Aorta (tissue), 5 donors: ENCODE data around the gene ARSI. TPM values are rescaled to one million over a fixed set of nuclear protein-coding genes. Genes with fewer than 3 reads are reported as not detected.

Experiments
- ATAC-seq: fragments of 200-7000 bp; cut with Tn5 transposase; one replicate; pipeline ENCODE4 v1.9.1; 2022; ENCODE audit warnings: moderate library complexity; ENCODE audit not compliant: low FRiP score
- DNase-seq, 2 donors: peaks; one replicate each; pipeline ENCODE4 v3.0.0-alpha.2; 2020
- H3K27ac ChIP-seq, 2 donors: one replicate each; pipeline ENCODE4 v1.5.1; 2013; ENCODE audit warnings: low read length in 2 of 2, mild to moderate bottlenecking in 2 of 2, moderate library complexity in 2 of 2, control low read depth in 1 of 2, inconsistent platforms in 1 of 2, low read depth in 1 of 2
- H3K27me3 ChIP-seq, 2 donors: one replicate each; pipeline ENCODE4 v1.6.1; 2013; ENCODE audit warnings: control low read depth in 1 of 2, low read length in 1 of 2, mild to moderate bottlenecking in 1 of 2, moderate library complexity in 1 of 2; ENCODE audit not compliant: insufficient read depth in 2 of 2, control insufficient read depth in 1 of 2
- H3K36me3 ChIP-seq, 2 donors: one replicate each; pipeline ENCODE4 v1.6.1; 2013; ENCODE audit warnings: control low read depth in 1 of 2, low read length in 1 of 2, mild to moderate bottlenecking in 1 of 2; ENCODE audit not compliant: insufficient read depth in 2 of 2, control insufficient read depth in 1 of 2
- H3K4me1 ChIP-seq, 2 donors: one replicate each; pipeline ENCODE4 v1.6.1; 2013; ENCODE audit warnings: low read length in 2 of 2, control low read depth in 1 of 2, mild to moderate bottlenecking in 1 of 2, moderate library complexity in 1 of 2; ENCODE audit not compliant: insufficient read depth in 2 of 2, control insufficient read depth in 1 of 2
- H3K4me3 ChIP-seq, 2 donors: one replicate each; pipeline ENCODE4 v1.5.1; 2013; ENCODE audit warnings: low read length in 2 of 2, control low read depth in 1 of 2, mild to moderate bottlenecking in 1 of 2
- H3K9me3 ChIP-seq: one replicate; pipeline ENCODE4 v1.6.1; 2013; ENCODE audit warnings: mild to moderate bottlenecking, low read length; ENCODE audit not compliant: control insufficient read depth
- WGBS, 2 donors: extraction: QIAGEN DNeasy Blood & Tissue Kit; methylation state at CpG; one replicate each; pipeline ENCODE4 v1.1.7; 2013; 5-methylcytosine and 5-hydroxymethylcytosine counted together
- intact Hi-C, 2 donors: fragments of 100-400 bp; cut with DNase I; formaldehyde crosslinking; loops; one replicate each; pipeline versions ENCODE4 v1.14.2 to v1.15.0; 2022
- polyA plus RNA-seq, 2 donors: library from polyadenylated mRNA; stranded (reverse); fragments of 200-250 nt; gene quantifications; one replicate each; pipeline ENCODE4 v1.2.3, GENCODE V29; 2013
- total RNA-seq, 2 donors: library from RNA; stranded (reverse); fragmentation: NEBNext Ultra II Directional; extraction: Animal tissue kit (Norgen Biotek cat#: 25700); gene quantifications; one replicate each; pipeline ENCODE4 v1.2.1, GENCODE V29; 2021
- donor health status: healthy with polysubstance abuse.
- donor health status: Bipolar disorder and iron deficiency.
- donor health status: DM: no; HTN: no; CAD: no.
- donor health status: DM: no; HTN: no; CAD: no.
- donor health status: DM: yes; HTN: yes; CAD: no.

Gene ARSI
- total and polyA plus RNA-seq, 4 donors: 0.91 to 2.7 TPM; not detected in 2

GRCh38 chr5:150295172-150295634, 7.5 kb downstream of the ARSI start:
- H3K36me3 ChIP-seq: no peaks in the 10 kb centered on the region
- ATAC-seq (no peak), DNase-seq (peak in 1 of 2 donors; percentile 79)
- intact Hi-C loops: no loop called here
- WGBS, 2 donors: 55 to 57% methylated on average over 10 of the region's 10 CpGs
- H3K4me3 ChIP-seq: no peak overlapping the region
- H3K4me1 ChIP-seq: no peaks in the 10 kb centered on the region
- H3K27me3 ChIP-seq: no peaks in the 10 kb centered on the region
- no peaks in the 10 kb centered on the region for H3K9me3 ChIP-seq
- no peak overlapping the region for H3K27ac ChIP-seq

- no peak overlapping the region for H3K4me3 ChIP-seq
- ATAC-seq: no peak
- intact Hi-C loops: no loop called here
- no peaks in the 10 kb centered on the region for H3K27me3 ChIP-seq
- no peak overlapping the region for H3K27ac ChIP-seq
- 92 to 99% methylated on average over 10 of the region's 10 CpGs for WGBS, 2 donors
- DNase-seq: peak in 1 of 2 donors; percentile 60
- no peaks in the 10 kb centered on the region for H3K36me3 ChIP-seq
- H3K9me3 ChIP-seq: no peaks in the 10 kb centered on the region
- no peaks in the 10 kb centered on the region for H3K4me1 ChIP-seq
Observed at GRCh38 chr5:150294551-150295071, 8.1 kb downstream of the ARSI start.

- Histone ChIP-seq H3K9me3 (no peaks in the 10 kb centered on the region), H3K27ac (no peak overlapping the region), H3K4me1 (no peaks in the 10 kb centered on the region), H3K4me3 (no peak overlapping the region), H3K27me3 (no peaks in the 10 kb centered on the region), H3K36me3 (no peaks in the 10 kb centered on the region)
- 76 to 83% methylated on average over 19 of the region's 19 CpGs for WGBS, 2 donors
- intact Hi-C loops: no loop called here
- no peak for ATAC-seq
- DNase-seq: peak in 1 of 2 donors; percentile 40
Observed at GRCh38 chr5:150293091-150293941, 9.4 kb downstream of the ARSI start.

- WGBS, 2 donors: 88 to 90% methylated on average over 13 of the region's 13 CpGs
- intact Hi-C loops: no loop called here
- Histone ChIP-seq H3K36me3 (no peaks in the 10 kb centered on the region), H3K4me1 (no peaks in the 10 kb centered on the region), H3K27me3 (no peaks in the 10 kb centered on the region), H3K4me3 (no peak overlapping the region), H3K27ac (no peak overlapping the region), H3K9me3 (no peaks in the 10 kb centered on the region)
- peak in 1 of 2 donors; percentile 54 for DNase-seq
- no peak for ATAC-seq
Observed at GRCh38 chr5:150291388-150292385, 11.0 kb downstream of the ARSI start.

- WGBS, 2 donors: 44 to 53% methylated on average over 26 of the region's 26 CpGs
- no peak within 1 kb of the TSS for H3K27ac ChIP-seq
- H3K27me3 ChIP-seq: no peaks in the 10 kb centered on the region
- H3K9me3 ChIP-seq: no peaks in the 10 kb centered on the region
- H3K4me1 ChIP-seq: no peaks in the 10 kb centered on the region
- no peak within 1 kb of the TSS for H3K4me3 ChIP-seq
- no peak for ATAC-seq
- peak in 1 of 2 donors; percentile 54 for DNase-seq
- H3K36me3 ChIP-seq: no peaks in the 10 kb centered on the region
- intact Hi-C loops: no loop called here
Observed at GRCh38 chr5:150289551-150290390, 12.9 kb downstream of the ARSI start, which contains the start of gene CAMK2A. TSS of gene CAMK2A (minus strand) at chr5:150289773. CDS start at chr5:150289625, 148 bp downstream.

- ATAC-seq (no peak), DNase-seq (peak in 1 of 2 donors; percentile 32)
- no peaks in the 10 kb centered on the region for H3K4me1 ChIP-seq
- no peaks in the 10 kb centered on the region for H3K27me3 ChIP-seq
- no peaks in the 10 kb centered on the region for H3K9me3 ChIP-seq
- intact Hi-C loops: no loop called here
- H3K27ac ChIP-seq: no peak overlapping the region
- WGBS, 2 donors: 52 to 56% methylated on average over 6 of the region's 6 CpGs
- H3K4me3 ChIP-seq: no peak overlapping the region
- no peaks in the 10 kb centered on the region for H3K36me3 ChIP-seq
Observed at GRCh38 chr5:150288791-150289190, 13.9 kb downstream of the ARSI start.

- intact Hi-C loops: no loop called here
- DNase-seq: peak in 1 of 2 donors; percentile 57
- WGBS, 2 donors: 81 to 87% methylated on average over 4 of the region's 4 CpGs
Observed at GRCh38 chr5:150288361-150288760, 14.3 kb downstream of the ARSI start.

GRCh38 chr5:150286820-150287219, 15.9 kb downstream of the ARSI start:
- DNase-seq (peak in 1 of 2 donors; percentile 62), ATAC-seq (no peak)
- no peaks in the 10 kb centered on the region for H3K4me1 ChIP-seq
- no peak overlapping the region for H3K4me3 ChIP-seq
- 86 to 88% methylated on average over 5 of the region's 5 CpGs for WGBS, 2 donors
- no peaks in the 10 kb centered on the region for H3K36me3 ChIP-seq
- H3K9me3 ChIP-seq: no peaks in the 10 kb centered on the region
- H3K27ac ChIP-seq: no peak overlapping the region
- intact Hi-C loops: no loop called here
- no peaks in the 10 kb centered on the region for H3K27me3 ChIP-seq

More at GRCh38 chr5:150288361-150288760, 14.3 kb downstream of the ARSI start:
- H3K4me3 ChIP-seq: no peak overlapping the region
- no peak overlapping the region for H3K27ac ChIP-seq
- ATAC-seq: no peak
- no peaks in the 10 kb centered on the region for H3K36me3 ChIP-seq
- H3K4me1 ChIP-seq: no peaks in the 10 kb centered on the region
- H3K9me3 ChIP-seq: no peaks in the 10 kb centered on the region
- H3K27me3 ChIP-seq: no peaks in the 10 kb centered on the region
